Activated CD8-positive, alpha-beta T cell treated with anti-CD3 and anti-CD28 coated beads, Interleukin-2, amount 10 ng/mL, durations not matched to agents 7 days and 5 days (primary cell): Measurements from ENCODE around the gene WDFY4. TPM values are rescaled to one million over a fixed set of nuclear protein-coding genes. Genes with fewer than 3 reads are reported as not detected.

ENCODE experiments used
- ATAC-seq: fragments of 150-1000 bp; cut with Tn5 transposase; one replicate; pipeline ENCODE4 v1.10.0; 2021; ENCODE audit warnings: moderate library complexity
- CTCF ChIA-PET: fragments of 350-600 bp; sonication (Branson Sonifier 250); formaldehyde crosslinking; loops from one replicate; lab custom pipeline; 2021; ENCODE audit warnings: antibody characterized with exemption; lab: Charles Lee
- POLR2A ChIA-PET: fragments of 350-600 bp; sonication (Branson Sonifier 250); formaldehyde crosslinking; loops from one replicate; lab custom pipeline; 2021; ENCODE audit warnings: antibody characterized with exemption; lab: Charles Lee
- DNase-seq: peaks from one replicate; pipeline ENCODE4 v3.0.0-alpha.2; 2020
- H3K27ac Mint-ChIP-seq: one replicate; pipeline ENCODE4 v1.8.0; 2021; ENCODE audit warnings: mild to moderate bottlenecking, mixed read lengths
- H3K27me3 Mint-ChIP-seq: one replicate; pipeline ENCODE4 v1.8.0; 2021; ENCODE audit warnings: low read depth, mixed read lengths
- H3K36me3 Mint-ChIP-seq: one replicate; pipeline ENCODE4 v1.8.0; 2021; ENCODE audit warnings: low read depth, mixed read lengths
- H3K4me1 Mint-ChIP-seq: one replicate; pipeline ENCODE4 v1.8.0; 2021; ENCODE audit warnings: low read depth, mixed read lengths
- H3K4me3 Mint-ChIP-seq: one replicate; pipeline ENCODE4 v1.8.0; 2021; ENCODE audit warnings: mild to moderate bottlenecking, mixed read lengths
- H3K9me3 Mint-ChIP-seq: one replicate; pipeline ENCODE4 v1.8.0; 2022; ENCODE audit warnings: mixed read lengths; ENCODE audit not compliant: insufficient read depth
- total RNA-seq, 2 experiments: library from RNA; stranded (reverse); gene quantifications; one replicate each; pipeline ENCODE4 v1.2.3, GENCODE V29; 2021

Gene WDFY4
- total RNA-seq, 2 experiments from 2014 or later: 0.16 to 0.37 TPM

DNA sequence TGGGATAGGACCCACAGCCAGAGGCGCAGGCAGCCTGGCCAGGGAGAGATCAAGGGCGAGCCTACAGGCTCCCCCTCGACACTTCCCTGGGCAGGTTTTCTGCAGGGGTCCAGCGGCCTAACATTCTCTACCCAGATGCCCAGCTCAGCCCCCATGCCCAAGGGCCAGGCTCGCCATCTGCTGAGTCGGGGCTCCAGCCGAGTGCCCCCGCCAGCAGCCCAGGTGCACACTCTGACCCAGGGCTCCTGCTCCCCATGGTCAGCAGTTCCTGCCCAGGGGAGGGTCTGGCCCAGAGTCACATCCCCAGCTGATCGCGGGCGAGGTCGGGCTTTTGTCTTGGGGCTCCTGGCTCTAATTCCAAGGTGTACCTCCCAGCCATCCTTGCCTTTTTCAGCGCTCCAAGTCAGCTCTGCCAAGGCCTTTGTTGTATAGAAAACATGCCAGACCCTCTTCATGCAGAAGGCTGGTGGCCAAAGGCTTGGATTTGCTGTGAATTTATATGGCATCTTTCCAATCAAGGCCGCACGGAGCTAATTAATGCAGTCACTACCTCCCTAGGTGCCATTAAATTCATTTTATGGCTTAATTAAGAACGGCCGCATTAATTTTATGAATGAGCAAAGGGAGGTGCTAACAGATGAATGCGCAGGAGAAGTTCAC is 134.3 kb downstream of the WDFY4 start:
- CTCF ChIA-PET: no interaction called here

GRCh38 chr10:48819783-48820182 is 135.1 kb downstream of the WDFY4 start:
- H3K9me3 Mint-ChIP-seq: no peaks in the 10 kb centered on the region
- DNase-seq (no peak), ATAC-seq (no peak)
- H3K4me3 Mint-ChIP-seq: no peak overlapping the region
- no peak overlapping the region for H3K27ac Mint-ChIP-seq
- POLR2A ChIA-PET: no interaction called here
- peaks cover 9% of the 10 kb centered on the region for H3K27me3 Mint-ChIP-seq
- H3K4me1 Mint-ChIP-seq: peaks cover 8% of the 10 kb centered on the region
- CTCF ChIA-PET: no interaction called here
- no peaks in the 10 kb centered on the region for H3K36me3 Mint-ChIP-seq

More for the DNA sequence above, 134.3 kb downstream of the WDFY4 start:
- DNase-seq (no peak), ATAC-seq (no peak)
- H3K27me3 Mint-ChIP-seq: peaks cover 11% of the 10 kb centered on the region
- H3K4me1 Mint-ChIP-seq: peaks cover 8% of the 10 kb centered on the region
- POLR2A ChIA-PET: no interaction called here
- no peak overlapping the region for H3K4me3 Mint-ChIP-seq
- no peak overlapping the region for H3K27ac Mint-ChIP-seq
- H3K36me3 Mint-ChIP-seq: no peaks in the 10 kb centered on the region
- H3K9me3 Mint-ChIP-seq: no peaks in the 10 kb centered on the region

DNA sequence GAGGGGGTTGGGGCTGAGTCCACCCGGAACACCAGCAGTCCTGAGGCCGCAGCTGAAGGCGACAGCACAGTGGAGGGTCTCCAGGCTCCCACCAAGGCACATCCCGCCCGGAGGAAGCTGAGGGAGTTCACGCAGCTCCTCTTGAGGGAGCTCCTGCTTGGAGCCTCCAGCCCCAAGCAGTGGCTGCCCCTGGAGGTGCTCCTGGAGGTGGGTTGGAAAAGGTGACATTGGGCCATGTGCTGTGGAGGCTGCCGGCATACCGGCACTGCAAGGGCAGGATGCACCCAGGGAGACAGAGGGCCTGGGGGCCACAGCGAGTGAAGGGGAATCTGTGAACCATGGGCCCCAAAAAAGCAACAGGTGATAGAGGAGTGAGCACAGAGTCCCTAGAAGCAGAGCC is 135.6 kb downstream of the WDFY4 start:
- peaks cover 8% of the 10 kb centered on the region for H3K4me1 Mint-ChIP-seq
- no peaks in the 10 kb centered on the region for H3K9me3 Mint-ChIP-seq
- no peak overlapping the region for H3K4me3 Mint-ChIP-seq
- peaks cover 13% of the 10 kb centered on the region for H3K27me3 Mint-ChIP-seq
- no peaks in the 10 kb centered on the region for H3K36me3 Mint-ChIP-seq
- POLR2A ChIA-PET: no interaction called here
- DNase-seq (no peak), ATAC-seq (no peak)
- CTCF ChIA-PET: no interaction called here
- H3K27ac Mint-ChIP-seq: no peak overlapping the region

GRCh38 chr10:48820699-48821098 is 136.0 kb downstream of the WDFY4 start:
- no peaks in the 10 kb centered on the region for H3K36me3 Mint-ChIP-seq
- H3K27me3 Mint-ChIP-seq: peaks cover 15% of the 10 kb centered on the region
- peaks cover 8% of the 10 kb centered on the region for H3K4me1 Mint-ChIP-seq
- no peaks in the 10 kb centered on the region for H3K9me3 Mint-ChIP-seq
- ATAC-seq: peak; percentile 23
- CTCF ChIA-PET: no interaction called here
- POLR2A ChIA-PET: no interaction called here
- no peak overlapping the region for H3K27ac Mint-ChIP-seq
- DNase-seq: no peak
- no peak overlapping the region for H3K4me3 Mint-ChIP-seq

DNA sequence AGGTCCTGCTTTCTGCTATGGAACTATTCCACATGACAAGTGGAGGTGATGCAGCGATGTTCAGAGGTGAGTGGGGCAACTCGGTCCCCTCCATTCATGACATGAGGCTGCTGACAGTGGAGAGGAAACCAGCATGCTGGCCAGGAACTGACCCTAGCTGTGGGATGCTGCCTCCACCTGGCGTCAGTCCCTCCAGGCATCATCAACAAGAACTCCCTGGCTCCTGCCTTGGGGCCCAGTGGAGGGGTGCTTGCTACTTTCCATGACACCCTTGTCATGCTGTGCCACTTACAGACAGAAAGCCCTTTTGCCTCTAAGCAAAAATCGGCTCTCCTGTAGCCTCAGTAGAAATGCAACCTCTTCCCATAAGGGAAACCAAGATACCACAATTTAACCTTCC is 136.4 kb downstream of the WDFY4 start:
- H3K36me3 Mint-ChIP-seq: no peaks in the 10 kb centered on the region
- H3K27me3 Mint-ChIP-seq: peaks cover 18% of the 10 kb centered on the region
- H3K9me3 Mint-ChIP-seq: no peaks in the 10 kb centered on the region
- no peak overlapping the region for H3K4me3 Mint-ChIP-seq
- CTCF ChIA-PET: no interaction called here
- ATAC-seq (no peak), DNase-seq (no peak)
- POLR2A ChIA-PET: no interaction called here
- no peak overlapping the region for H3K27ac Mint-ChIP-seq
- peaks cover 8% of the 10 kb centered on the region for H3K4me1 Mint-ChIP-seq

- POLR2A ChIA-PET: no interaction called here
- CTCF ChIA-PET: no interaction called here
- Mint-ChIP-seq H3K27ac (no peak overlapping the region), H3K4me1 (peaks cover 8% of the 10 kb centered on the region), H3K4me3 (no peak overlapping the region), H3K36me3 (no peaks in the 10 kb centered on the region), H3K9me3 (no peaks in the 10 kb centered on the region), H3K27me3 (peaks cover 16% of the 10 kb centered on the region)
- DNase-seq (no peak), ATAC-seq (no peak)
These were observed 137.0 kb downstream of the WDFY4 start for GRCh38 chr10:48821692-48822091.

GRCh38 chr10:48833674-48834073 is 149.0 kb downstream of the WDFY4 start:
- no peaks in the 10 kb centered on the region for H3K9me3 Mint-ChIP-seq
- POLR2A ChIA-PET: no interaction called here
- CTCF ChIA-PET: no interaction called here
- H3K27me3 Mint-ChIP-seq: peaks cover 8% of the 10 kb centered on the region
- DNase-seq (no peak), ATAC-seq (no peak)
- H3K4me3 Mint-ChIP-seq: no peak overlapping the region
- H3K36me3 Mint-ChIP-seq: no peaks in the 10 kb centered on the region
- H3K4me1 Mint-ChIP-seq: no peaks in the 10 kb centered on the region
- no peak overlapping the region for H3K27ac Mint-ChIP-seq

DNA sequence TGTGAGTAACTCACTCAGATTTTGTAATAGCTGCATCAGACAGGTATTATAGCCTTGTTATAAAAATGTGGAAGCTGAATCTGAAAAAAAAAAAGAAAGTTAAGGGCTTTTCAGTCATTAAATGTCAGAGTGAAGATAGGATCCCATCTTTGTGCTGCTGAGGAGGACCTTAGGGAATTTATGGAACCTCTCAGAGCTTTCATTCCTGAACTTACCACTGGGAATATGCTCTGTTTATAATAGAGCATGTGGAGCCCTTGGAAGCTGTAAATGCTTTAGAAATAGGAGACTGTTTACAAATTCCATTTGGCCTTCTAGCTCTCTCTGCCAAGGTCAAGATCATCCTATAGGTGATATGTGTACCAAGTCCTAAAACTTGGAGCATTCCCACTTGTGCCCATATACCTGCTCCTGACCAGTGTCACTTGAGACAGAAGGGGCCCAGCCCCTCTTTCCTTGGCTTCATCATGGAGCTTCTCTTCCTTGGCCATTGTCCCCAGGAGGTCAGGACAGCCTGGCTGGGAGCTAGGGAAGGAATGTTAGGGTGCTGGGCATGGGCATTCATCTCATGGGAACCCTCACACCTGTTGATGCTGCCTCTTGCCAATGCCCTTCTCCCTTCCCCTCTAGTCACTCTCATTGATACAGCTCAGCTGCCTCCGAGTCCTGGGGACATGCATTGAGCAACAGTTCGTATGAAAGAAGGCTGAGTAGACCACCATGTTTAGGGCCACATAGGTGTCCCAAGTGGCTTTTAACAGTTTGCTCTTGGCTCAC is 149.7 kb downstream of the WDFY4 start:
- no peaks in the 10 kb centered on the region for H3K9me3 Mint-ChIP-seq
- DNase-seq (no peak), ATAC-seq (no peak)
- peaks cover 9% of the 10 kb centered on the region for H3K27me3 Mint-ChIP-seq
- no peaks in the 10 kb centered on the region for H3K4me1 Mint-ChIP-seq
- POLR2A ChIA-PET: no interaction called here
- H3K27ac Mint-ChIP-seq: no peak overlapping the region
- H3K4me3 Mint-ChIP-seq: no peak overlapping the region
- H3K36me3 Mint-ChIP-seq: no peaks in the 10 kb centered on the region
- CTCF ChIA-PET: no interaction called here

- ChIA-PET CTCF (no interaction called here), POLR2A (no interaction called here)
- ATAC-seq (no peak), DNase-seq (no peak)
- H3K27me3 Mint-ChIP-seq: peaks cover 9% of the 10 kb centered on the region
- no peaks in the 10 kb centered on the region for H3K9me3 Mint-ChIP-seq
- H3K4me1 Mint-ChIP-seq: no peaks in the 10 kb centered on the region
- H3K27ac Mint-ChIP-seq: no peak overlapping the region
- H3K4me3 Mint-ChIP-seq: no peak overlapping the region
- no peaks in the 10 kb centered on the region for H3K36me3 Mint-ChIP-seq
These were observed 151.1 kb downstream of the WDFY4 start for GRCh38 chr10:48835781-48836180.

DNA sequence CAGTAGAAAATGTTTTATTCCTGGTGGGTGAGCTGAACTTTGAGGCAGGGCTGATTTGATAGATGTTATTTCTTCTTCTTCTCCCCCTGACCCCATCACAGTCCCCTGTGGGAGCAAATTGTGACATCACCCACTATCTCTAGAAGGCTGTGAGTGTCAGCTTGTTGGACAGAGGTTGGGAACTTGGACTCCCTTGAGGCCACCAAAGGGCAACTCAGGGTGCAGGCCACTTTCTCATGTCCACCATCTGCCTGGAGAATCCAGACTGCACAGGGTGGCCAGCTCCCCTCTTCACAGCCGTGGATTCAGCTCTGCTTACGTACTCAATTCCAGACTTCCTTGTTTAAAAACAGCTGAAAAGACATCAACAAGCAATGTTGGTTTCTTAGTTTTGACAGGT is 151.9 kb downstream of the WDFY4 start:
- POLR2A ChIA-PET: no interaction called here
- H3K9me3 Mint-ChIP-seq: no peaks in the 10 kb centered on the region
- H3K27ac Mint-ChIP-seq: no peak overlapping the region
- H3K27me3 Mint-ChIP-seq: peaks cover 9% of the 10 kb centered on the region
- DNase-seq (no peak), ATAC-seq (no peak)
- no peaks in the 10 kb centered on the region for H3K36me3 Mint-ChIP-seq
- no peak overlapping the region for H3K4me3 Mint-ChIP-seq
- CTCF ChIA-PET: no interaction called here
- no peaks in the 10 kb centered on the region for H3K4me1 Mint-ChIP-seq

GRCh38 chr10:48838834-48839233 is 154.2 kb downstream of the WDFY4 start:
- Mint-ChIP-seq H3K36me3 (no peaks in the 10 kb centered on the region), H3K4me1 (no peaks in the 10 kb centered on the region), H3K4me3 (no peak overlapping the region), H3K9me3 (no peaks in the 10 kb centered on the region), H3K27me3 (peaks cover 9% of the 10 kb centered on the region), H3K27ac (no peak overlapping the region)
- DNase-seq (no peak), ATAC-seq (no peak)
- ChIA-PET POLR2A (no interaction called here), CTCF (no interaction called here)

GRCh38 chr10:48839809-48840679 is 155.4 kb downstream of the WDFY4 start:
- peaks cover 8% of the 10 kb centered on the region for H3K27me3 Mint-ChIP-seq
- no peak overlapping the region for H3K27ac Mint-ChIP-seq
- H3K4me1 Mint-ChIP-seq: no peaks in the 10 kb centered on the region
- H3K36me3 Mint-ChIP-seq: no peaks in the 10 kb centered on the region
- no peaks in the 10 kb centered on the region for H3K9me3 Mint-ChIP-seq
- CTCF ChIA-PET: no interaction called here
- DNase-seq (no peak), ATAC-seq (no peak)
- POLR2A ChIA-PET: no interaction called here
- H3K4me3 Mint-ChIP-seq: no peak overlapping the region
